ENCODE results near the gene B3GLCT.

Gene B3GLCT

GRCh38 chr13:31264151-31264550 is 64.4 kb downstream of the B3GLCT start:
- H3K4me3 ChIP-seq (ENCODE audit: low read depth, low read length), result no peak overlapping the region
- DNase-seq (ENCODE audit: low read depth), result no peak
- no peak for TF ChIP-seq CTCF (conservative IDR thresholded peaks at IDR 0.05; ENCODE audit: low read depth, low read length)

- TF ChIP-seq CTCF (conservative IDR thresholded peaks at IDR 0.05; ENCODE audit: low read depth, low read length), result no peak
- H3K4me3 ChIP-seq (ENCODE audit: low read depth, low read length), result no peak overlapping the region
- peak; percentile 24 for DNase-seq (ENCODE audit: low read depth)
Measured at GRCh38 chr13:31267126-31267784, 67.5 kb downstream of the B3GLCT start.

- DNase-seq (ENCODE audit: low read depth), result peak; percentile 81
- no peak for TF ChIP-seq CTCF (conservative IDR thresholded peaks at IDR 0.05; ENCODE audit: low read depth, low read length)
- H3K4me3 ChIP-seq (ENCODE audit: low read depth, low read length), result no peak overlapping the region
Measured at GRCh38 chr13:31274390-31274789, 74.6 kb downstream of the B3GLCT start.

GRCh38 chr13:31276421-31276820 is 76.6 kb downstream of the B3GLCT start:
- peak; percentile 85 for DNase-seq (ENCODE audit: low read depth)
- H3K4me3 ChIP-seq (ENCODE audit: low read depth, low read length), result no peak overlapping the region
- no peak for TF ChIP-seq CTCF (conservative IDR thresholded peaks at IDR 0.05; ENCODE audit: low read depth, low read length)

GRCh38 chr13:31278869-31279268 is 79.1 kb downstream of the B3GLCT start:
- DNase-seq (ENCODE audit: low read depth), result peak; percentile 15
- H3K4me3 ChIP-seq (ENCODE audit: low read depth, low read length), result no peak overlapping the region
- TF ChIP-seq CTCF (conservative IDR thresholded peaks at IDR 0.05; ENCODE audit: low read depth, low read length), result no peak

GRCh38 chr13:31282741-31283455 is 83.1 kb downstream of the B3GLCT start:
- TF ChIP-seq CTCF (conservative IDR thresholded peaks at IDR 0.05; ENCODE audit: low read depth, low read length), result no peak

GRCh38 chr13:31286930-31287329 is 87.2 kb downstream of the B3GLCT start:
- DNase-seq (ENCODE audit: low read depth), result no peak
- no peak for TF ChIP-seq CTCF (conservative IDR thresholded peaks at IDR 0.05; ENCODE audit: low read depth, low read length)
- no peak overlapping the region for H3K4me3 ChIP-seq (ENCODE audit: low read depth, low read length)

More at GRCh38 chr13:31282741-31283455, 83.1 kb downstream of the B3GLCT start:
- peak; percentile 96 for DNase-seq (ENCODE audit: low read depth)
- H3K4me3 ChIP-seq (ENCODE audit: low read depth, low read length), result no peak overlapping the region

Measured in choroid plexus epithelial cell (primary cell).